NCI-H345 treated with DMSO at 0.1 percent for 48 hours (cell line): Measurements from ENCODE around the gene SPIRE1.
A peak's percentile ranks its signal among the peaks of the same experiment; 100 is the strongest.
"Not testable (repeated sequence)": the region's sequence is repeated elsewhere in the genome, so short reads cannot be mapped to it uniquely, and the experiment has no call there.

Source experiments
- DNase-seq: peaks from one replicate; lab custom pipeline; 2025; ENCODE audit not compliant: unreplicated experiment; lab: John Stamatoyannopoulos, UW

SPIRE1 gene

DNA sequence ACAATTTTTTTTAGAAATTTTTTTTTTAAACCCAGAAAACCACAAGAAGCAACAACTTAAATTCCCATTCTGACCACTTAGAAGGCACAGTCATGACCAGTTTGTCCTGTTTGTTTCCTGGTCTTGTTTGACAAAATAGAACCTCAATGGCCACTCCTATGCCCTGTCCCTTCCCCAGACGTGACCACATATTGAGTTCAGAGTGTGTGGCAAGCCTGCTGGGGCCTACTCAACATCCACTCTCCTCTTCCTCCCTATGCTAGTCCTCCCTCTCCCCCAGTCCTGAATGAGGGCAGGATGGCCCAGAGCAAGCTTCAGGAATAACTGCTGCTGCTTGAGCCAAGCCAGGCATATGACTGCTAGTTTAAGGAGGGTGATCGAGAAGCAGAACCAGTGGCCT, 160.6 kb downstream of the SPIRE1 start:
- no peak for DNase-seq

DNA sequence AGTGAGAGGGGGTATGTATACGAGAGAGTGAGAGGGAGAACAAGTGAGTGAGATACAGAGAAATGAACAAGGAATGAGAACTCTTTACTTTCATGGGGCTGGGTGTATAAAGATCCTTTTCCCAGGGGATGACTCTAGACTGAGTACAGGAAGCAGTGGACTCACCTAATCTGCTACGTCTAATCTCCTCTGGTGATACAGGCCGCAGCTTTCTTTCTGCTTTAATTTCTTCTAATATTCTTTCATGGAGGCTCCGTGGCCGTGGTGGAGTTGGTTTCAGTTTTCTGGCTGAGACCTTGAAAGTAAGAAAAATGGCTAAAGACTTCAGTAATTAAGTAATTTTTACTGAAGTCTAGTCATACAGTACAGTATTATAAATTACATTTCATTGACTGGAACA, 165.0 kb downstream of the SPIRE1 start:
- no peak for DNase-seq

DNA sequence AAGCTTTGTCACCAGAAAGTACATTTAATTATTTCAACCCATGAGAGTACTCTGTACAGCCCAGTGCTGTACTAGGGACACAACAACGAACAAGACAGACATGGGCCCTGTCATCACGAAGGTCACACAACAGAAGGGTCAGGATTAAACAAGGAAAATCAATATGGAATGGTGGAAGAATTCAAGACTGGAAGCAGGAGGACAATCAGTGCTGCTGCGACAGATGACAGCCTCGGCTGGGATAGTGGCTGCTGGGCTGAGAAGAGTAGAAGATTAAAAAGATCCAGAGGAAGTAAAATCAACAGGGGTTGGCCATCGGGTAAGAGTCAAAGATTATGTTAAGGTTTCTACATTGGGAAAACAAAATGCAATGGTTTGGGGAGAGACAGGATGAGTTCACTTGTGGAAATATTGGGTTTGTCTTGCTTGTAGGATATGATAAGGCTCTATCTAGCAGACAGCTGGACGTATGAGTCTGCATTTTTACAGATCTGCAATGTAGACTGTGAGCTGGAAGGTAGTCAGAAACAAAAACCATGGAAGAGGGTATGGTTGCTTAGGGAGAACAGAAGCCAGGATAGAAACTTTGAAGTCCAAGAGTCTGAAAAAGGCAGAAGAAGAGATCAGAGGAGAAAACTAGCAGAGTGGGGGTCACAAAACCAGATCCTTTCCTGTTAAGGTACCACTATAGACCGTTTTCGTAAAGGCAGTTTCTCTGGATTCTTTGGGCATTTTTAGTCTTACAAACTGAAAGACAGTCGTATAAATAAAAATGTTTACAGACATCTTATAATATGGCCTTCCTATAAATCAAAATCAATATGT, 166.1 kb downstream of the SPIRE1 start:
- no peak for DNase-seq

DNA sequence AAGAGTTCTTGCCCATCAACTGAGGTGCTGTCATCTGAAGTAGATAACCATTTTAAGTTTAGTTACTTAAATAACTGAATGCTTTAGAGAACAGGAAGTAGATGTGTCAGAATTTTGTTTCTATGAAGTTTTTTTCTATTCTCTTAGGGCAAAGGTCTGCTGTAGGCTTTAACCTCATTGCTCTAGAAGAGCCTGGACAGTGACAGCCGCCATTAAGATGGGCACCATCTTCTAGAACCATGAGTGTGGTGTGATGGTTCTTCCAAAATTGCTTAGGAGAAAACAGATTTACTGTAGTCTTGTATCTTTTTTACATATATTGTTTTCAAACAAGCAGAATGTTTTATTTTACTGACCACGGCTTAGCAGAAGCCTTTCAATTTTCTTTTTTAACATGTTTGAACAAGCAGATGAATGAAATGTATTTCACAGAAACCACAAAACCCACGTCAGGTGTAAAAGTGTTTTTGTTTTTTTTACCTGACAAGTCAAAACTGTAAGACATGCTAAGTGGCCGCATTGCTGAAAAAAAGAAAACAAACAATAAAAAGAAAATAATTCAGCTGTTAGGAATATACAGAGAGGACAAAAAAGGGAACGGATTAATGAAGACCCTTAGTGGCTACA, 172.3 kb downstream of the SPIRE1 start:
- no peak for DNase-seq

DNA sequence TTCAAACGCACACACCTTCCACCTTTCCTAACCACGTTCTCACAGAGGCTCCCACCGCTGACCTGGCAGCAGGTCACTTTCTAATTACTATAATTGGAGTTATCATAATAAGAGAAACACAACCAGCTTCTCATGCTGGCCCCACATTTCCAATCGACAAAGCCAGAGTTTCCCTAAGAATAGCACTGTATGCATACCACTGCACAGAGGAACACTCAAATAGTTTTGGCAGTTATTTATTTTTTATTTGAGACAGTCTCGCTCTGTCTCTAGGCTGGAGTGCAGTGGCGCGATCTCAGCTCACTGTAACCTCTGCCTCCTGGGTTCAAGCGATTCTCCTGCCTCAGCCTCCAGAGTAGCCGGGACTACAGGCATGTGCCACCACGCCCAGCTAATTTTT, 176.0 kb downstream of the SPIRE1 start:
- DNase-seq = not testable (repeated sequence)

DNA sequence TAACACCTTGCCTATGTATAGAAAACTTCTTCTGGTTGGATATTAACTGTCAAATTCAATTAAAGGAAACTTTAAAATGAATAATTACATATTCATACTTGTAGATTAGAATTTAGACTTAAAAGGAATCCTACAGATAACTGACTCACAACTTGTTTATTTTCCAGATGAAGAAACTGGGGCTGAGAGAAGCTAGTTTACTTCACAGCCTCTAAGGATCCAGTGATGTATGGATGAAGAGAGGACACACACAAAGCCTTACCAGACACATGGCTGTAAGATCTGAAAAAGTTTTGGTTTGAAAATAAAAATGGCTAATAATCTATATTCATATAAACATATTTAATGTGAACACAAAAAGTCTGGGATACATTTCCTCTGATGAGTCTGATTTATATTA, 177.9 kb downstream of the SPIRE1 start:
- no peak for DNase-seq

DNA sequence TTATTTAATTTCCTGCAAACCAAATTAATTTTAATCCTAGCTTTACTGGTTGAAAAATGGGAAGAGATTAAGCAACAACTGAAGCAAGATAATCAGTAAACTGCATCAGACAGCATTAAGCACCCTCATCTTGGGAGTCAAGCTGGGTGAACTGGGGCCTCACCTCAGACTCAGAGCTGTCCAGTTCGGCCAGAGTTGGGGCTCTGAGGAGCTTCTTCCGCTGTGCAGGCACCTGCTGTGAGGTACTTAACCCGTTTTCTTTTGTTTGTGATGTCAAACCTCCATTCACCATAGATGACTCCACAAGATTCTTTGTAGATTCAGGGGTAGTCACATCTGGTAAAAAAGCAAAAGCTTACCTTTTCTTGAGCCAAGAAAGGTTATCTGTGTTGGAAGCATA, 178.4 kb downstream of the SPIRE1 start:
- DNase-seq = no peak

DNA sequence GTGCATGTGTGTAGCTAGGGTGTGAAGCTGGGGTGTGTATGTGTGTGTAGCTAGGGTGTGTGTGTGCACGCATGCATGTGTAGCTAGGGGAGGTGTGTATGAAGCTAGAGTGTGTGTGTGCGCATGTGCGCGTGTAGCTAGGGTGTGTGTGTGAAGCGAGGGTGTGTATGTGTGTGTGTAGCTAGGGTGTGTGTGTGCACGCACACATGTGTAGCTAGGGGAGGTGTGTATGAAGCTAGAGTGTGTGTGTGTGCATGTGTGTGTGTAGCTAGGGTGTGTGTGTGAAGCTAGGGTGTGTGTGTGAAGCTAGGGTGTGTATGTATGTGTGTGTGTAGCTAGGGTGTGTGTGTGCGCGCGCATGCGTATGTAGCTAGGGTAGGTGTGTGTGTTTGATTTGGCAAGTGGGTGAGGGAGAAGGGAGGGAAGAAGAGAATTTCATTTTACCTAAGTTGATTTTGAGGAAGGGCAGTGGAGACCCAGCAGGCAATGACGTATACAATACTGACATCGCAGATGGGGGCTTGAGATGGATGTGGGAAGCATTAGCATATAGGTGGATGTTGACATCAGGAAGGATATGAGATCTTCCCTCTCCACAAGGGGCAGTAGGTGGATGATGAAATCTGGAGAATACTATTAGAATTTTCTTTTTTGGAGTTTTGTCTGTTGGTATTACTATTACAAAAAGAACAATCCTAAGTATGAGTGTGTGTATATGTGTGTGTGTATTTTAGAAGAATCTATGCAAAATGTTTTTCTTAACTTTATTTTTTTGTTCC, 179.4 kb downstream of the SPIRE1 start:
- peak; percentile 8 for DNase-seq

DNA sequence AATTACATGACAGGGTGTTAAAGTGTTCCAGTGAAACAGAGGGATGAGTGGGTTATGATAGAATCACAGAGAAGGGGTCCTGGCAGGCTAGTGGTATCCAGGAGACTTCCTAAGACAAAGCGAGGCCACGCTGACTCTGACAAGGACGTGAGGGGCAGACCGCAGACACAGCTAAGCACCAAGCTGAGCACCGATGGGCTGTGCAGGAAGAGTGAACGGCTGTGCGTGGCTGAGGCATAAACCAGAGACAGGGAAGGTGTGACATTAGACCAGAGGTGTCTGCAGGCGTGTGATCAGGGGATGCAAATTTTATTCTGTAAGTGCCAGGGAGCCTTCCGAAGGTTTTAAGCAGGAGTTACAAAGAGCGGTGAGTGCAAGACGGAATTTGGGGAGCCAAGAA, 180.3 kb downstream of the SPIRE1 start:
- DNase-seq = no peak

DNA sequence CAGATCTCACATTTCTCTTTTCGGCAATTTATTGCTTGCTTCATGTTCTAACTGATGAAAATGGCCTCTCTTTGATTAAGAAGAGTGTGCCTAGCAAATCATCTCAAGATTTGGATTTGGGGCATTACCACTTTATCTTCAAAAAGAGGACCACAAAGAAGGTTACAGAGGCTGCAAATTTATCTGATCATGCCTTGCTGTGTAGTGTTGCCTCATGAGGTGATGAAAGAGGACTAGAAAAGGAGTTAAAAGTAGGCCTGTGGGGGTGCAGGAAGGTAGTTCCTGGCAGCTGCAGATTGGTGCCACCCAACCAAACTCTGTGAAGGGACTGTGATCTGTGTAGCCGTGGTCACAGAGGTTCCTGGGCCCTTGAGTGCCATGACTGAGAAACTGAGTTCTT, 181.0 kb downstream of the SPIRE1 start:
- no peak for DNase-seq

DNA sequence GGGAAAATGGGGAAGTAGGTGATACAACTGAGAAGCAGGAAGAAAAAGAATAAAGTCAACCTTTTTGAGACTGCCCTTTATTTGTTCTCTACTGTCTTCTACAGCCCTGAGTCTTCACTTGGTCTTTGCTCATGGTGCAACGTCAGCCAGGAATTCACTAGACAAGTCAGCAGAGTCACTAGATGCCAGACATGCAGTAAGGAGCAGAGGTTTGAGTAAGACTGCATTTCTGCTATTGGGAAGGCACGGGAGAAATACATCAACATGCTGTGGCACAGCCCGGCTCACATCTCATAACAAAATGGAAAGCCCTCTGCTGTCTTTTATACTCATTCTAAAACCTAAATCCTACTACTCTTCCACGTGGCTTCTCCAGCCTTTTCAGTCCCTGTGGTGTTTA, 183.0 kb downstream of the SPIRE1 start:
- no peak for DNase-seq

DNA sequence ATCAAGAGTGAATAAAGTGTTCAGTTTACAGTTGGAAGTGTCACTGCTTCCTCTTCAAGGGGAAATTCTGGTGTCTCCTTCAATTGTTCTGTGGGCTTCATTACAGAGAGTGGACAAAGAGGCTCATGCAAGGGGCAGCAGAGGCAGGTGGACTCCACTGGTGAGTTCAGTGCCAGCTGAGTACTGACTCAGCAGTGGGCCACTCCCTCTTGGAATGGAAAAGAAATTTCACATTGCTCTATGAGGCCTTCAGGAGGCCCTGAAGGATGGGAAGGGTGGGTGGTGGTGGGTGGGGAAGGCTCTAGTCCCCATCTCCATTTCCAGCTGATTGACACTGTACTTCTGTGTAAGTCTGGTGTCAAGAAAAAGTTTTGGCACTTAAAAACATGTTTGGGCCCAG, 183.8 kb downstream of the SPIRE1 start:
- DNase-seq = no peak

DNA sequence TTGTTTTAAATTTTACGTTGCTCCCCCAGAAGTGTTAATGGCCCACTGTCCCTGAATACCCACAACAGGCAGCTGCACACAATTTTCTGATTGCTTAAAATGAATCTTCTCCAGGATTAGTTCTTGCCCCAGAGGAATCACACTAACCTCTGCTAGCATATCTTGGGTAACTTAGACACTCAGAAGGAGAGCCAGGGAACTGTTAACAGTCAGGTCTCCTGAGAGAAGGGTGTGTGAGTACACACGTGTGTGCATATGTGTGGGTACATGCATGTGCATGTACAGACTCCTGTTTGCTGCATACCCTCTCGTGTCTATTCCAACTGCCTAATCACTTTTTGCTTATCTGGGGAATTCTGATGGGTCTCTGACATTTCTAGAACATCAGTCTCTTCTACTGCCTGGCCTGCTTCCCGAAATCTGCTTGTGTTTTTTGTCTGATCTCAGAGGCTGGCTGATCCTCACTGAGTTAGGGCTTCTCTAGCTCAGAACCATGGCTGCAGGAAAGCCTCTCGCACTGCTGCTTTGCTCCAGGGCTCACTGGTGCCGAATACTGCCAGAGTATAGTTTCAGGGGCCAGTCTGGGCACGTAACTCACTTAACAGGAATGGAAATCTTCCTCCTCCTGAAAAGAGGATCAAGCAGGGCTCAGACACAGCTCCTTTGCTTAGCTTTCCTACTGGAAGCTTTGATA, 187.4 kb downstream of the SPIRE1 start:
- DNase-seq = no peak

DNA sequence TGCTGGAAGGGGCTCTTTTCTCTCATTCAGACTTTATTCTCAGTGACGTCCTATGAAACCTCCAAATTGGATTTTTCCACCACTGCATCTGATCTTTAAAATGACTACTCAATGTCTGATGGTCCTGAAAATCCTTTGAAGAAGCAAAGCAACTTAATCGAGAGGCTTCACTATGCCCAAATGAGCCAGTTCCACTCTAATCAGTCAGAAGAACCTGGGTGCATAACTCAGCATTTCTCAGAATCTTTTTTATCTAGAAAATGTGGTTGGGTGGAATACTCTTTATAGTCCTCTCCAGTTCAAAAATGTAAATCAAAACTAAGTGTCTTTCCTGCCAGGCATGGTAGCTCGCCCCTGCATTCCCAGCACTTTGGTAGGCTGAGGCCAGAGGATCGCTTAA, 189.5 kb downstream of the SPIRE1 start:
- DNase-seq = no peak

DNA sequence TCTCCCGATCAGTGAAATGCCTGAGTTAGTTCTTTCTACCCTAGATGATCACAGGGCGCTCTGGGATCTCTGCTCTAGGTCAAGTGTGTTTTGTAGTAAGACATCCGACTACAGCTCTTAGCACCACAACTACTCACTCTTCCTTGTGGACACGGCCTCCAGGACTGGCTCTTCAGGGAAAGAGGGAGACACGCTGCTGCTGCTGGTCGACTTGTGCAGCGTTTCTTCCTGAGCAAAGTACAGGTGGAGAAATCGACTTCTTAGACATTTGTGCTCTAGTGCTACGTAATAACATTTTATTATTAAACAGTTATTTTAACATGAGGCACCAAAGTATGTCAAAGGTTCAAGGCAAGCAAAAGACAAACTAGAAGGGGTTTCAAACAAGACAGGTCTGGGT, 193.2 kb downstream of the SPIRE1 start:
- DNase-seq = no peak

DNA sequence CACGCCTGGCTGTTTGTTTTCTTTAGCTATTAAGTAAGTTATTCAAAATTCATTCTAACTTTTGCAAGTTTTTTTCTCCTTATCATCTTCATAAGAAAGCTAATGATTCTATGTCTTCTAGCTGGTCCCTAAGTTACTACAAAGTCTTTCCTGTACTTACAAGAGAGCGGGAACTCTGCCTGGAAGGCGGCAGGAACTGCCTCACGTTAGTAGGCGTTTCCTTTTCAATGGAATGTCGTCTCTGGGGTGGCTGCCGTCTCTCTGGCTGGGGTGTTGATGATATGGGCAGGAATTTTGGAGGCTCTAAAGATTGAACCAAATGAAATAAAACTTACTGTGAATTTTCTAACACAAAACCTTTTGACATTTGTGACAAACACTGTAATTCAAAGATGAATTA, 194.7 kb downstream of the SPIRE1 start:
- DNase-seq = no peak

DNA sequence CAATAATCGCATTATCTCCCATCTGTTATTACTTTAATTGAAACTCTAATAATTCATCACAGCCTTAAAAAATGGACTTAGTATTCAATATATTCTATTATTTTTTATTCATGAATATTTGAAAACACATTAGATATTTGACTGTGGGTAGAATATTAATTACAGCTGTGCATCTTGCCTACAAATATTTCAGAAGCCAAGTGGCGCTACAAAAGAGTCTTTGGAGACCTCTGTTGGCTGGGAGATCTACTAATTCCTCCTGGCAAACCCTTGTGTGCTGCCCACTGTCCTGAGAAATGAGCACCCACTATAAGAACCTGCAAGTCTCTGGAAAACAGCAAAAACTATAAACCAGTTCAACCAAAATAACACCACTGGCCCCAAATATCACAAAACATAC, 195.7 kb downstream of the SPIRE1 start:
- DNase-seq = no peak

DNA sequence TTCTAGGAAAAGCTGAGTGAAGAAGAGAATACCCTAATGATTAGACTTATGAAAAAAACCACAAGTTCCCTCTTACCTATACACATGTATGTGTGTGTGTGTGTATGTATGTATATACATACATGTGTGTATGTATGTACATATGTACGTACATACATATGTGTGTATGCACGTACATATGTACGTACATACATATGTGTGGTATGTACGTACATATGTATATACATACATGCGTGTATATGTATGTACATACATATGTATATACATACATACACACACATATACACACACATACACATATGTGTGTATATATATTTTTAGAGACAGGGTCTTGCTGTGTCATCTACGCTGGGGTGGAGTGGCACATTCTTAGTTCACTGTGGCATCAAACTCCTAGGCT, 196.6 kb downstream of the SPIRE1 start:
- DNase-seq = no peak

DNA sequence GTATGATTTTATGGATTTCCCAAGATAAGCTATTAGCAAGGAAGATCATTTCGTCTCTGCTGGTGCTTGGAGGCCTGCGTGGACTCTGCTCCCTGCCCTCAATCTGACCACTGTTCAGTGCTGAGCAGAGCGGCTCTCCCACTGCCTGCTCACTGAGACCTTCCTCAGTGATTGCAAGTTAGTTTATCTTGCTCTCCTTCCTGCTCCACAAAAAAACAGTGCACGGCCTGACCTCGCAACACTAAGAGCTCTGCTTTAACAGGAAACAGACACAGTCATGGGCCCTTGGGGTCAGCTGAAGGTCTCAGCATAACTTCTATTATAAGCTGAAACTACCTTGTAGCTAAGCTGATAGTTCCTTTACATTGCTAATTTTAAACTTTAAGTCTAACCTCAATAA, 197.0 kb downstream of the SPIRE1 start:
- DNase-seq = no peak

DNA sequence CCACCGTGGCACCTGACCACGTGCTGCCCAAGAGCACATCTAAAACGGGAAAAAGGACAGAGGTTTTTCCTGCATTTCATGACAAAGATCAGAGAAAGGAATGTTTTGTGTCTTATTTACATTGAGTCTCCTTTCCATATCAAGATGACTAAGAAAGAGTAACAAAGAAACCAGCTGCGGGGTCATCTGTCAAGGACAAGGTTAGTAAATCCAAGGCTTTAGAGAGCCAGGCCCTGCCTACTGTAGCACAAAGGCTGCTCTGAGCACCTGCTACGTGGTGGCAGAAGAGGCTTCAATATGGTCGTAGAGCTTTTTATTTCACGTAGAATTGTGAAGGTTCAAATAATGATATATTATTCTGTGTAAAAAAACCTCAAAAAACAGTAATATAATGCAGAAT, 199.1 kb downstream of the SPIRE1 start:
- no peak for DNase-seq

DNA sequence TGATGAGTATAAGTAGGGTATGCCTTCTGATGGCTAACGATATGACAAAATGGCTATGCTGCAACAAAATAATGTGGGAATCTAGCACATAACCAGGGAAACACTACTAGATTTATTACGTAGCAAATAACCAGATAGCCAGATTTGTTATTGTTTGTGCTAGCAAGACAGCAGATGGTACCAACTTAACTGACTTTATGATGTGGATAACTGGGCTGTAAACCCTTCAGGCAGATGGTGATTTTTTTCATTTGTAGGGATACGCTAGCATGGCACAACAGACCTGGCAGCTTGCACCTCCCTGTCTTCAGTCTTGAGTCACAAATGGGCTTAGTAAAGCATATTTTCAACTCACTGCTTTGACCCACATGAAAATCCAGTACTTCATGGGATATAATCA, 201.5 kb downstream of the SPIRE1 start:
- no peak for DNase-seq

DNA sequence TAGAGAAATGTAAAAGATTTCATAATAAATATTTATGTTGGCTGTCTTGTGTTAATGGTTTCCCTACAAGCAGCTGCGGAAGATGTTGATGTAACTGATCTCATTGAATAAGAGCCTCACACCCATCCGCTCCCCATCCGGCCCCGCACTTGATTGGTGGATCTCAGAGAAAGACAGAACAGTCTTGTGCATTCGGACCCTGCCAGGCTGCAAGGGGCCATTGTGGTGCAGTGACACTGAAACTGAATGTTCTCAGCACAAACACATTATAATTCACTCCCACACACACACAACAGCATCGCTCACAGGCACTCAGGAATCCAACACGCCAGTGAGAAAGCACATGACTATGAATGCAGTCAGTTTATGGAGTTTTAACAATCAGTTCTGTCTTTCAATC, 202.4 kb downstream of the SPIRE1 start:
- no peak for DNase-seq
